A549 (cell line): Measurements from ENCODE around the gene KRT34.

Source experiments
- CBX2 ChIP-seq: fragments of 200-600 bp; sonication (generic); IDR thresholded peaks from 2 replicates; pipeline ENCODE4 v1.6.1; 2016; ENCODE audit warnings: low read depth, mild to moderate bottlenecking, borderline replicate concordance
- CTCF ChIP-seq: fragments of >200 bp; sonication (Bioruptor Twin); formaldehyde crosslinking; IDR thresholded peaks from 3 replicates; pipeline ENCODE4 v1.5.1; 2016
- HDAC2 ChIP-seq: fragments of 200-600 bp; sonication (generic); IDR thresholded peaks from 2 replicates; pipeline ENCODE4 v1.6.1; 2016
- NR3C1 ChIP-seq: fragments of >200 bp; sonication (Bioruptor Twin); formaldehyde crosslinking; IDR thresholded peaks from 3 replicates; pipeline ENCODE4 v1.6.1; 2017
- POLR2A ChIP-seq: IDR thresholded peaks from 2 replicates; pipeline ENCODE4 v1.6.1; 2012; ENCODE audit warnings: mild to moderate bottlenecking, low read length
- SREBF2 ChIP-seq: fragments of 450-650 bp; IDR thresholded peaks from 2 replicates; pipeline ENCODE4 v1.6.1; 2014; ENCODE audit warnings: mild to moderate bottlenecking, moderate library complexity
- USF2 ChIP-seq: fragments of 450-650 bp; IDR thresholded peaks from 2 replicates; pipeline ENCODE4 v1.6.1; 2014; ENCODE audit warnings: antibody characterized with exemption

DNA sequence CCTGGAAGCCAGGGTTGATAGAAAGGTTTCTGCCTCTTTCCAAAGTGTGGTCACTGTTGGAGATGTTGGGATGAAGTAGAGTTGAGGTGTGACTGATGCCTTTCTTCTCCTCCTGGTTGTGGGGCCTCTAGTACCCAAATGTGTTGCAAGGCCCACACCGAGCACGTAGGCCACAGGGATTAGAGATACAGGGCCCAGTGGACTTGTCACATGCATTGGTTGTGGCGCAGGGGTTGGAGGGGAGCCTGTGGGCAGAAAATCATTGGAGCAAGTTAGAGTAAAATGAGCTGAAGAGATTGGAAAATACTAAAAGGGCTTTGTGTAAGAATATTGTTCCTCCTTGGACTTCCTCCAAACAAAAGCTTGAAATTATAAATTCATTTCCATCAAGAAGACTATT is 36.1 kb downstream of the KRT34 start:
- TF ChIP-seq POLR2A (no peak), CTCF (no peak), NR3C1 (no peak), USF2 (no peak), SREBF2 (no peak), HDAC2 (no peak), CBX2 (no peak)
